H9 (cell line): ENCODE results near the gene DUSP23. TPM values are rescaled to one million over a fixed set of nuclear protein-coding genes. Genes with fewer than 3 reads are reported as not detected.

ENCODE experiments used
- DNase-seq: peaks from one replicate; pipeline ENCODE4 v3.0.0-alpha.2; 2017
- H2AFZ ChIP-seq: one replicate; pipeline ENCODE4 v1.6.1; 2013; ENCODE audit warnings: mild to moderate bottlenecking, low read length, control low read depth, moderate library complexity
- H2AK5ac ChIP-seq: 2 replicates; pipeline ENCODE4 v1.6.1; 2013; ENCODE audit warnings: low read length, control low read depth, mixed read lengths; ENCODE audit not compliant: insufficient read length
- H2BK120ac ChIP-seq: one replicate; pipeline ENCODE4 v1.6.1; 2013; ENCODE audit warnings: low read depth, mild to moderate bottlenecking, low read length, control low read depth, inconsistent platforms; ENCODE audit not compliant: poor library complexity, severe bottlenecking
- H2BK12ac ChIP-seq: 2 replicates; pipeline ENCODE4 v1.6.1; 2013; ENCODE audit warnings: low read length, control low read depth, mixed read lengths, low read depth; ENCODE audit not compliant: insufficient read length
- H2BK15ac ChIP-seq: 2 replicates; pipeline ENCODE4 v1.6.1; 2013; ENCODE audit warnings: low read depth, low read length, control low read depth
- H2BK20ac ChIP-seq: one replicate; pipeline ENCODE4 v1.6.1; 2013; ENCODE audit warnings: low read depth, mild to moderate bottlenecking, low read length, control low read depth, inconsistent platforms; ENCODE audit not compliant: poor library complexity, severe bottlenecking
- H2BK5ac ChIP-seq: 2 replicates; pipeline ENCODE4 v1.6.1; 2013; ENCODE audit warnings: low read length, control low read depth, mixed read lengths; ENCODE audit not compliant: insufficient read length
- H3K14ac ChIP-seq: 2 replicates; pipeline ENCODE4 v1.6.1; 2013; ENCODE audit warnings: low read length, control low read depth; ENCODE audit not compliant: insufficient read depth
- H3K18ac ChIP-seq: 2 replicates; pipeline ENCODE4 v1.6.1; 2013; ENCODE audit warnings: low read depth, mild to moderate bottlenecking, mixed read lengths, low read length, control low read depth; ENCODE audit not compliant: insufficient read length
- H3K23ac ChIP-seq: 2 replicates; pipeline ENCODE4 v1.6.1; 2013; ENCODE audit warnings: low read length, control low read depth, mixed read lengths, low read depth; ENCODE audit not compliant: insufficient read length
- H3K23me2 ChIP-seq: 2 replicates; pipeline ENCODE4 v1.6.1; 2013; ENCODE audit warnings: low read depth, mild to moderate bottlenecking, mixed read lengths, low read length, control low read depth; ENCODE audit not compliant: insufficient read length, poor library complexity, severe bottlenecking
- H3K27ac ChIP-seq: 2 replicates; pipeline ENCODE4 v1.5.1; 2013; ENCODE audit warnings: low read length, control low read depth, mixed read lengths, low read depth; ENCODE audit not compliant: insufficient read length
- H3K27me3 ChIP-seq: 2 replicates; pipeline ENCODE4 v1.6.1; 2013; ENCODE audit warnings: low read length, control low read depth, inconsistent platforms; ENCODE audit not compliant: insufficient read depth
- H3K4ac ChIP-seq: 2 replicates; pipeline ENCODE4 v1.6.1; 2013; ENCODE audit warnings: low read depth, mild to moderate bottlenecking, control low read depth, inconsistent platforms, low read length, moderate library complexity
- H3K4me1 ChIP-seq: 2 replicates; pipeline ENCODE4 v1.6.1; 2013; ENCODE audit warnings: low read length, control low read depth, inconsistent platforms; ENCODE audit not compliant: insufficient read depth
- H3K4me2 ChIP-seq: 2 replicates; pipeline ENCODE4 v1.6.1; 2013; ENCODE audit warnings: low read length, control low read depth, mixed read lengths; ENCODE audit not compliant: insufficient read length, insufficient read depth
- H3K56ac ChIP-seq: 2 replicates; pipeline ENCODE4 v1.6.1; 2013; ENCODE audit warnings: low read depth, mild to moderate bottlenecking, mixed read lengths, low read length, control low read depth; ENCODE audit not compliant: insufficient read length
- H3K79me1 ChIP-seq: 2 replicates; pipeline ENCODE4 v1.6.1; 2013; ENCODE audit warnings: low read depth, mild to moderate bottlenecking, moderate library complexity, low read length, control low read depth, inconsistent platforms; ENCODE audit not compliant: insufficient read depth, poor library complexity, severe bottlenecking
- H3K79me2 ChIP-seq: 2 replicates; pipeline ENCODE4 v1.6.1; 2013; ENCODE audit warnings: low read length, control low read depth, inconsistent platforms; ENCODE audit not compliant: insufficient read depth
- H3K9ac ChIP-seq: 2 replicates; pipeline ENCODE4 v1.6.1; 2013; ENCODE audit warnings: low read length, control low read depth, mixed read lengths; ENCODE audit not compliant: insufficient read length; ENCODE audit errors: extremely low read depth
- H3K9me3 ChIP-seq: one replicate; pipeline ENCODE4 v1.6.1; 2013; ENCODE audit warnings: low read depth, low read length, inconsistent platforms; ENCODE audit not compliant: control insufficient read depth
- H3T11ph ChIP-seq: one replicate; pipeline ENCODE4 v1.6.1; 2013; ENCODE audit warnings: mild to moderate bottlenecking, low read length, control low read depth, inconsistent platforms
- H4K20me1 ChIP-seq: one replicate; pipeline ENCODE4 v1.6.1; 2013; ENCODE audit not compliant: control insufficient read depth, insufficient read length, insufficient read depth
- H4K5ac ChIP-seq: 2 replicates; pipeline ENCODE4 v1.6.1; 2013; ENCODE audit warnings: low read depth, mild to moderate bottlenecking, mixed read lengths, low read length, control low read depth; ENCODE audit not compliant: insufficient read length
- H4K8ac ChIP-seq: replicated peaks from 2 replicates; pipeline ENCODE4 v1.6.1; 2013; ENCODE audit warnings: low read length, control low read depth, mixed read lengths, low read depth; ENCODE audit not compliant: insufficient read length
- H4K91ac ChIP-seq: 2 replicates; pipeline ENCODE4 v1.6.1; 2013; ENCODE audit warnings: low read depth, mild to moderate bottlenecking, moderate library complexity, mixed read lengths, low read length, control low read depth; ENCODE audit not compliant: insufficient read length
- H3K27ac Mint-ChIP-seq, 3 experiments: 2 replicates in 2 of 3; 3 replicates in 1 of 3; pipeline ENCODE4 v1.8.0; 2020 to 2021; ENCODE audit warnings: mixed read lengths in 3 of 3, mild to moderate bottlenecking in 1 of 3, moderate library complexity in 1 of 3
- H3K27me3 Mint-ChIP-seq: 2 replicates; pipeline ENCODE4 v1.8.0; 2021; ENCODE audit warnings: low read depth, mild to moderate bottlenecking, moderate library complexity, mixed read lengths
- H3K36me3 Mint-ChIP-seq, 3 experiments: 2 replicates in 2 of 3; 3 replicates in 1 of 3; pipeline ENCODE4 v1.8.0; 2020 to 2021; ENCODE audit warnings: low read depth in 3 of 3, mixed read lengths in 3 of 3; ENCODE audit not compliant: insufficient read depth in 1 of 3
- H3K4me1 Mint-ChIP-seq, 2 experiments: 2 replicates each; pipeline ENCODE4 v1.8.0; 2020; ENCODE audit warnings: mixed read lengths in 2 of 2
- H3K4me3 Mint-ChIP-seq, 2 experiments: 2 replicates in 1 of 2; 3 replicates in 1 of 2; pipeline ENCODE4 v1.8.0; 2020 to 2021; ENCODE audit warnings: mild to moderate bottlenecking in 2 of 2, mixed read lengths in 2 of 2, moderate library complexity in 1 of 2
- H3K9me3 Mint-ChIP-seq, 2 experiments: 2 replicates in 1 of 2; 3 replicates in 1 of 2; pipeline ENCODE4 v1.8.0; 2020; ENCODE audit warnings: mild to moderate bottlenecking in 2 of 2, mixed read lengths in 2 of 2, moderate library complexity in 1 of 2
- WGBS: extraction: QIAGEN DNeasy Blood & Tissue Kit; methylation state at CpG from one replicate; pipeline ENCODE4 v1.1.7; 2013; ENCODE audit warnings: missing lambda C conversion rate, low lambda C conversion rate, mixed read lengths; ENCODE audit not compliant: insufficient read length; ENCODE audit errors: extremely low coverage; 5-methylcytosine and 5-hydroxymethylcytosine counted together
- total RNA-seq: library from RNA; stranded (reverse); gene quantifications from 2 replicates; pipeline ENCODE4 v1.2.1, GENCODE V29; 2021
- TF ChIP-seq, protein P1 (sequence below): fragments of 200-600 bp; sonication (generic); conservative IDR thresholded peaks from 3 replicates; pipeline ENCODE4 v1.8.0; 2021; ENCODE audit warnings: antibody characterized with exemption, mild to moderate bottlenecking

DUSP23 gene
- total RNA-seq, 1 experiment from 2014 or later: 25.0 TPM

DNA sequence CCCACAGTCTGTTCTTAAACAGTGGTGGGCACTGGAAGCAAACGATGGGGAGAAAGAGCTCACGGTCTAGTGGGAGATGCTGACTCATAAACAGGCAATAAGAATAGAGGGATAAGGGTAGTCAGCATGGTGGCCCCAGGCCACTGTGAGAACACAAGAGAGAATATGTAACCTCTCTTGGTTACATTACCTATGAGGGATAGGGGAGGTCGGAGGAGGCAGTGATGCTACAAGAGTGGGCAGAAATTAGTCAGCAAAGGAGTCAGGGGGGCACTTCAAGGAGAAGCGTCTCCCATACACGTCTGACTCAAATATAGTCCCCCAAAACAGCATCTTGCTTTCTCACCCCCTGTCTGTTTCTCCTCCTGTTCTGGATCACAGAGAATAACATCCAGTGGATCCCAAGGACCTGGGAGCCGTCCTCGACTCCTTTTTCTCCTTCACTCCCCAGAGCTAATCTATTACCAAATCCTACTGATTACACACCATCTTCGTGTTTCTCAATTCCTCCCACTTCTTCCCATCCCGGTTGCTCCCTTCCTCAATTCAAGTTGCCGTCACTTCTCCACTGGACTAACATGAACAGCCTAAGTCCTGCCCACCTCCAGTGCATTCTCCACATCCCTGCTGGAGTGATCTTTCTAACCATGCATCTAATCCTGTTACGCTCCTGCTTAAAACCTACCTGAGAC lies 48.0 kb downstream of the DUSP23 start:
- Histone ChIP-seq H3K23ac (no peak overlapping the region), H3K14ac (no peak overlapping the region), H3K23me2 (no peaks in the 10 kb centered on the region), H3K79me1 (no peaks in the 10 kb centered on the region), H4K20me1 (no peaks in the 10 kb centered on the region), H4K8ac (no peak overlapping the region), H3K9ac (no peak overlapping the region), H3K18ac (no peak overlapping the region), H2BK120ac (no peak overlapping the region), H3K4me1 (no peaks in the 10 kb centered on the region), H2AK5ac (no peak overlapping the region), H2BK20ac (no peak overlapping the region), H2BK12ac (no peak overlapping the region), H3K27ac (no peak overlapping the region), H2BK15ac (no peak overlapping the region), H3K4ac (no peak overlapping the region), H4K91ac (no peak overlapping the region), H2AFZ (no peak overlapping the region), H2BK5ac (no peak overlapping the region), H3T11ph (no peak overlapping the region), H4K5ac (no peak overlapping the region), H3K56ac (no peak overlapping the region), H3K9me3 (no peaks in the 10 kb centered on the region), H3K27me3 (no peaks in the 10 kb centered on the region), H3K4me2 (no peak overlapping the region), H3K79me2 (no peaks in the 10 kb centered on the region)
- Mint-ChIP-seq H3K4me3 (no peak overlapping the region), H3K9me3 (no peaks in the 10 kb centered on the region), H3K27me3 (peaks cover 49% of the 10 kb centered on the region), H3K4me1 (peaks cover 18 to 21% of the 10 kb centered on the region in 2 experiments), H3K27ac (no peak overlapping the region), H3K36me3 (no peaks in the 10 kb centered on the region)
- no peak for DNase-seq
- WGBS: no CpG with 5 or more reads among the region's 11 CpGs
- TF ChIP-seq, protein P1, sequence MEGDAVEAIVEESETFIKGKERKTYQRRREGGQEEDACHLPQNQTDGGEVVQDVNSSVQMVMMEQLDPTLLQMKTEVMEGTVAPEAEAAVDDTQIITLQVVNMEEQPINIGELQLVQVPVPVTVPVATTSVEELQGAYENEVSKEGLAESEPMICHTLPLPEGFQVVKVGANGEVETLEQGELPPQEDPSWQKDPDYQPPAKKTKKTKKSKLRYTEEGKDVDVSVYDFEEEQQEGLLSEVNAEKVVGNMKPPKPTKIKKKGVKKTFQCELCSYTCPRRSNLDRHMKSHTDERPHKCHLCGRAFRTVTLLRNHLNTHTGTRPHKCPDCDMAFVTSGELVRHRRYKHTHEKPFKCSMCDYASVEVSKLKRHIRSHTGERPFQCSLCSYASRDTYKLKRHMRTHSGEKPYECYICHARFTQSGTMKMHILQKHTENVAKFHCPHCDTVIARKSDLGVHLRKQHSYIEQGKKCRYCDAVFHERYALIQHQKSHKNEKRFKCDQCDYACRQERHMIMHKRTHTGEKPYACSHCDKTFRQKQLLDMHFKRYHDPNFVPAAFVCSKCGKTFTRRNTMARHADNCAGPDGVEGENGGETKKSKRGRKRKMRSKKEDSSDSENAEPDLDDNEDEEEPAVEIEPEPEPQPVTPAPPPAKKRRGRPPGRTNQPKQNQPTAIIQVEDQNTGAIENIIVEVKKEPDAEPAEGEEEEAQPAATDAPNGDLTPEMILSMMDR: no peak
